CD4-positive, alpha-beta memory T cell (primary cell): ENCODE results near the gene MSANTD1. TPM values are rescaled to one million over a fixed set of nuclear protein-coding genes. Genes with fewer than 3 reads are reported as not detected.
A peak's percentile ranks its signal among the peaks of the same experiment; 100 is the strongest.

ENCODE experiments used
- CTCF ChIA-PET: fragments of 350-600 bp; sonication (Branson Sonifier 250); formaldehyde crosslinking; loops from one replicate; lab custom pipeline; 2021; ENCODE audit warnings: inconsistent platforms; ENCODE audit not compliant: partially characterized antibody; lab: Charles Lee
- POLR2A ChIA-PET: fragments of 350-600 bp; sonication (Branson Sonifier 250); formaldehyde crosslinking; loops from one replicate; lab custom pipeline; 2021; ENCODE audit not compliant: partially characterized antibody; lab: Charles Lee
- DNase-seq, 5 donors: peaks; one replicate each; pipeline versions ENCODE4 v3.0.0 to v3.0.0-alpha.2; 2020 to 2022; ENCODE audit warnings: mixed read lengths in 1 of 5
- H3K27ac ChIP-seq: one replicate; pipeline ENCODE4 v1.7.0; 2013; ENCODE audit warnings: low read depth, low read length
- H3K27me3 ChIP-seq: 2 replicates; pipeline ENCODE4 v1.7.0; 2013; ENCODE audit warnings: mild to moderate bottlenecking, low read length, moderate library complexity; ENCODE audit not compliant: insufficient read depth
- H3K36me3 ChIP-seq: 2 replicates; pipeline ENCODE4 v1.7.0; 2013; ENCODE audit warnings: mild to moderate bottlenecking, low read length, moderate library complexity; ENCODE audit not compliant: insufficient read depth
- H3K4me1 ChIP-seq: 2 replicates; pipeline ENCODE4 v1.7.0; 2013; ENCODE audit warnings: mild to moderate bottlenecking, low read length, moderate library complexity; ENCODE audit not compliant: insufficient read depth
- H3K4me3 ChIP-seq, 2 donors: one replicate each; pipeline ENCODE4 v1.7.0; 2013; ENCODE audit warnings: low read length in 2 of 2, mild to moderate bottlenecking in 1 of 2
- H3K9me3 ChIP-seq, 2 donors: one replicate each; pipeline ENCODE4 v1.7.0; 2013; ENCODE audit warnings: low read length in 2 of 2, control low read depth in 1 of 2; ENCODE audit not compliant: control insufficient read depth in 1 of 2
- H3K27ac Mint-ChIP-seq, 7 donors: one replicate each; pipeline ENCODE4 v1.8.0; 2020 to 2021; ENCODE audit warnings: mixed read lengths in 7 of 7, mild to moderate bottlenecking in 6 of 7, inconsistent platforms in 3 of 7, moderate library complexity in 3 of 7
- H3K27me3 Mint-ChIP-seq, 2 donors: one replicate each; pipeline ENCODE4 v1.8.0; 2020 to 2021; ENCODE audit warnings: mixed read lengths in 2 of 2
- H3K36me3 Mint-ChIP-seq, 2 donors: one replicate each; pipeline ENCODE4 v1.8.0; 2020 to 2021; ENCODE audit warnings: mixed read lengths in 2 of 2, inconsistent platforms in 1 of 2, mild to moderate bottlenecking in 1 of 2
- H3K4me1 Mint-ChIP-seq, 4 donors: one replicate each; pipeline ENCODE4 v1.8.0; 2020 to 2021; ENCODE audit warnings: mixed read lengths in 4 of 4, mild to moderate bottlenecking in 1 of 4
- H3K4me3 Mint-ChIP-seq, 8 donors: one replicate each; pipeline ENCODE4 v1.8.0; 2020 to 2021; ENCODE audit warnings: mixed read lengths in 8 of 8, mild to moderate bottlenecking in 7 of 8, moderate library complexity in 6 of 8, inconsistent platforms in 3 of 8
- H3K9me3 Mint-ChIP-seq, 8 donors: one replicate each; pipeline ENCODE4 v1.8.0; 2020 to 2021; ENCODE audit warnings: mixed read lengths in 8 of 8, mild to moderate bottlenecking in 5 of 8, inconsistent platforms in 3 of 8, moderate library complexity in 1 of 8
- intact Hi-C: fragments of 100-400 bp; cut with micrococcal nuclease; formaldehyde crosslinking; loops from one replicate; pipeline ENCODE4 v1.15.1; 2023
- polyA plus RNA-seq, 2 donors: library from polyadenylated mRNA; unstranded; fragments of 300-500 nt; fragmentation: Illumina TruSeq; gene quantifications; one replicate each; pipeline ENCODE4 v1.2.3, GENCODE V29; 2021
- total RNA-seq, 2 experiments: library from RNA; stranded (reverse); gene quantifications; one replicate each; pipeline ENCODE4 v1.2.3, GENCODE V29; 2021

Gene MSANTD1
- total and polyA plus RNA-seq, 4 experiments from 2014 or later = 0.08 to 2.2 (median 2.0) TPM; not detected in 1

DNA sequence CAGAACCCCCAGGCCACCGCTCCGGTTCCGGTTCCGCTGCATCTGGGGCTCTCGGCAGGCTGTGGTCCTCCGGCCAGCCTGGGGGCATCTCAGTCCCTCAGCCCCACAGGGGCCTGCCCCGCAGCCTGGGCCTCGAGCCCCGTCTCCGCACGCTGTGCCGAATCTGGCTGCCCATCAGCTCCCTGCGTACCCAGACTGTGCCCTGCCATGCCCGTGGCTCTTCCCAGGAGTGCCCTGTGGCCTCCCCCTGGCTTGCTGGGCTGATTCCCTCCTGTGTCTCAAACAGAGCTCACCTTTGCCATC lies 830 bp upstream of the MSANTD1 start:
- Mint-ChIP-seq H3K36me3 (no peaks in the 10 kb centered on the region), H3K4me3 (no peak overlapping the region), H3K9me3 (no peaks in the 10 kb centered on the region), H3K27me3 (no peaks in the 10 kb centered on the region), H3K27ac (no peak overlapping the region), H3K4me1 (peaks cover under 1 to 6% (median 4%) of the 10 kb centered on the region in 4 donors)
- Histone ChIP-seq H3K27me3 (no peaks in the 10 kb centered on the region), H3K4me3 (no peak overlapping the region), H3K9me3 (no peaks in the 10 kb centered on the region), H3K27ac (no peak overlapping the region), H3K36me3 (no peaks in the 10 kb centered on the region), H3K4me1 (peaks cover 2% of the 10 kb centered on the region)
- intact Hi-C loops = no loop called here
- POLR2A ChIA-PET = no interaction called here
- CTCF ChIA-PET = no interaction called here
- no peak for DNase-seq

DNA sequence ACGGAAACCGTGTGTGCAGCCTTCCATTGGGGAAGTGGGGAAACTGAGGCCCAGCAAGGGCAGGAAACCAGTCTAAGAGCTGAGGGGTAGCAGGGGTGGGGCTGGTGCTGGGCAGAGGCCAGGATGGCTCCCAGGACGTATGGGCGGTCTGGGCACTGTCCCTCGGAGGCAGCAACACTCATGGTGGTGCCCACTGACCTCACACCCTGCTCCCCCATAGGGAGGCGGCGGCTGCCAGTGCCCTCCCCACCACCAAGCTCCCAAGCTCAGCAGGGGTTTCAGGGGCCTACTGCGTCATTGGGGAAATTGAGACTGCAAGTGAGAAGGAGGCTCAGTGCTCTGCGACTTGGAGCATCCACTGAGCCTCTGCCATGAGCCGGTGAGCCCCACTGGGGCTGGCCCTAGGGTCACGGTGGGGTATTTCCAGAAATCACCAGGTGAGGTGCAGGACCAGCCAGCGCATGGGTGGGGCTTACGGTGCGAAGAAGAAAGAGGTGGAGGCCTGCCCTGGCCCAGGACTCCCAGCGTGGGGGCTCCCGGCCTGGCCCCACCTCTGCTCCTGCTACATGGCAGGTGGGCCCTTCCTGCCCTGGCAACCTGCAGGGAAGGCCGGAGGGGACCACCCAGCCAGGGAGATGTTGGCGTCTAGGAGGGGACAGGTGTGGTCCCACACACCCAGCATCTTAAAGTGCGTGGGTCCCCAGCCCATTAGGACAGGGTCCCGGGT lies 915 bp downstream of the MSANTD1 start:
- Mint-ChIP-seq H3K36me3 (no peaks in the 10 kb centered on the region), H3K27me3 (no peaks in the 10 kb centered on the region), H3K4me3 (no peak overlapping the region), H3K27ac (peak overlapping the region in 2 of 7 donors; percentile 46 to 60), H3K9me3 (no peaks in the 10 kb centered on the region), H3K4me1 (no peaks in the 10 kb centered on the region)
- H3K36me3 ChIP-seq = no peaks in the 10 kb centered on the region
- intact Hi-C loops = no loop called here
- no peak overlapping the region for H3K4me3 ChIP-seq
- no peak for DNase-seq
- H3K4me1 ChIP-seq = no peaks in the 10 kb centered on the region
- no peaks in the 10 kb centered on the region for H3K9me3 ChIP-seq
- ChIA-PET POLR2A (no interaction called here), CTCF (no interaction called here)
- H3K27me3 ChIP-seq = no peaks in the 10 kb centered on the region
- H3K27ac ChIP-seq = no peak overlapping the region

DNA sequence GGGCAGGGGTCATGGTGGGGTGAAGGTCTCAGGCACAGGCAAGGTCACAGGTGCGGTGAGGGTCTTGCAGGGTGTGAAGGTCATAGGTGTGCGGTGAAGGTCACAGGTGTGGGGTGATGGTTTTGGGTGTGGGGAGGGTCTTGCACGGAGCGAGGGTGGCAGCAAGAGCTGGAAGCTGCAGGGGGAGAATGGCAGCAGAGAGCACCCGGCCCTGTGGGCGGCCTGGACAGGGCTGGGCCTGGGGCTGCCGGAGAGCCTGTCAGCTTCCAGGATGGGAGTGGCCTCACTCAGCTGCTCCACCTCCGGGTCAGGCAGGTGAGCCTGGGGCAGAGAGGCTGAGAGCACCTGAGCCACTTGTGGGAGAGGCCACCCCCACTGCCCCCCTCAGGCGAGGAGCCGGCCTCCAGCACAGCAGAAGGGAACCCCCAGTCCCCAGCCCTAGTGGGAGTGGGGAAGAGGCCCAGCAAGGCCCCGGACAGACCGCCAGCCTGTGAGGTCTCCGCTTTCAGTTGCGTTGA lies 1.5 kb downstream of the MSANTD1 start:
- Histone ChIP-seq H3K9me3 (no peaks in the 10 kb centered on the region), H3K36me3 (no peaks in the 10 kb centered on the region), H3K4me3 (no peak overlapping the region), H3K27ac (no peak overlapping the region), H3K27me3 (no peaks in the 10 kb centered on the region), H3K4me1 (no peaks in the 10 kb centered on the region)
- Mint-ChIP-seq H3K27me3 (no peaks in the 10 kb centered on the region), H3K4me3 (no peak overlapping the region), H3K27ac (peak overlapping the region in 1 of 7 donors; percentile 46), H3K36me3 (no peaks in the 10 kb centered on the region), H3K9me3 (no peaks in the 10 kb centered on the region), H3K4me1 (no peaks in the 10 kb centered on the region)
- CTCF ChIA-PET = no interaction called here
- POLR2A ChIA-PET = no interaction called here
- no peak for DNase-seq
- intact Hi-C loops = no loop called here

DNA sequence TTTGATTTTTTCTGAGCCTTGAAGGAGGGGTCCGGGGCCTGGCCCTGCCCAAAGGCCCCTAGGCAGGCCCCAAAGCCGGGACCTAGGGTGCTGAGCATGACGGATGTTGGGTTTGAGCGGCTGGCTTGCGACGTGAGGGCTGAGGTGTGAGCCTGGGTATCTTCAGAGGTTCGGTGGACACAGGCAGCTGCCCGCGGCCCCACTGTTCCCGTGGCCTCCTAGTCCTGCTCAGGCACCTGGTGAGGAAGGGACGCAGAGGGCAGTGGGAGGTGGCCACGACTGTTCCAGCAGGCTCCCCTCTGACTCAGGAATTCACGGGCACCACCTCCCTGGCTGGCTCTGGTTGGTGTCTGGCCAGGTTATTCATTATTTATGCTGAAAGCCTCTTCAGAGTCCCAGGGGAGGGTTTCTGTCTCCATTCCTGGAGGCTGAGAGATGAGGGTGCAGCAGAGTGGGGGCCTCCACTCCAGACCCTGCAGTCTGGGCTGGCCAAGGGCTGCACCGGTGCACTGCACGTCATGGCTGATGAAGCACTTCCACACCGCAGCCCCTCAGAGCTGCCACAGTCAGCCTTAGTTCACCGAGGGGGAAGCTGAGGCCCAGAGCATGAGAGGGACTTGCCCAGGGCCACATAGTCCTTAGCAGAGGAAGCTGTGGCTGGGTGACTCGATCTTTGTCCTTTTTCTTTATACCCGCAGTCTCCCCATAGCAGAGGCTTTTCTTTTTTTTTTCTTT lies 2.2 kb downstream of the MSANTD1 start:
- H3K27me3 Mint-ChIP-seq = no peaks in the 10 kb centered on the region
- no peaks in the 10 kb centered on the region for H3K9me3 Mint-ChIP-seq
- peaks cover 0 to 2% of the 10 kb centered on the region in 2 donors for H3K36me3 Mint-ChIP-seq
- DNase-seq = no peak
- ChIA-PET POLR2A (no interaction called here), CTCF (no interaction called here)
- Histone ChIP-seq H3K36me3 (no peaks in the 10 kb centered on the region), H3K27ac (no peak overlapping the region), H3K27me3 (no peaks in the 10 kb centered on the region), H3K4me3 (no peak overlapping the region), H3K4me1 (no peaks in the 10 kb centered on the region), H3K9me3 (no peaks in the 10 kb centered on the region)
- intact Hi-C loops = no loop called here
- no peaks in the 10 kb centered on the region for H3K4me1 Mint-ChIP-seq
- H3K4me3 Mint-ChIP-seq = no peak overlapping the region
- no peak overlapping the region for H3K27ac Mint-ChIP-seq

DNA sequence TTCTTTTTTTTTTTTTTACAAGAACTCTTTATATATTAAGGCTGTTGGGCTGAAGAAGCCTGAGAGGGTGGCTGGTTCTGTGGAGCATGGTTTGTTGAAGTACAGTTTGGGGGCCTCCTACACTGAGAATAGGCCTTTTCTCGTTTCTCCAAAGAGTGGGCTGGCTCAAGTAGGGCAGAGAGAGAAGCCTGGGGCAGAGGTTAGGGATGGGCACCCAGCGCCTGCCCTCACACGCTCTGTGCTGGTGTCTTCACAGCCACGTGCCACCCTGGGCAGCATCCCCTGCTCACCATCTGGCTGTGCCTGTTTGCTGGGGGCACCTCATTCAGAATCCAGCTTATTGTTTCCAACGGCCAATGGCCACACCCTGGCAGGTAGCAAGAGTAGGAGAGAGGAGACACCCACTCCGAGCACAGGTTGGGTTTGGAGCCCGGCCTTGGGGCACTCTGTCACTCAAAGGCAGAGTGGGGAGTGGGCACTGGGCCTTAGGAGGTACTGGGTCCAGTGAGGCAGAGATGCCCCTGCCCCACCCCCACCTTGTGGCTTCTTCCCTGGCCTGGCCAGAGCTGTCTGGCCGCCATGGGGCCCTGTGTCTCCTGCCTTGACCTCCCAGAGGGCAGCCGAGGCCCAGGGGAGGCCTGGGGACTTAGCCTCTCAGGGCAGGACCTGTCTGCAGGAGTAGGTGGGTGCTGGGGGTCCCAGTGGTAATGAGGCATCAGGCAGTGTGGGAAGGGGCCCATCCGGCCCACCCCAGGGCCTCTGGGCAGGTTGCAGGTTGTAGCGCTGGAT lies 2.9 kb downstream of the MSANTD1 start:
- no peaks in the 10 kb centered on the region for H3K9me3 ChIP-seq
- Mint-ChIP-seq H3K4me3 (no peak overlapping the region), H3K4me1 (no peaks in the 10 kb centered on the region), H3K27me3 (no peaks in the 10 kb centered on the region), H3K27ac (no peak overlapping the region), H3K36me3 (peaks cover 0 to 8% of the 10 kb centered on the region in 2 donors), H3K9me3 (no peaks in the 10 kb centered on the region)
- no peaks in the 10 kb centered on the region for H3K36me3 ChIP-seq
- CTCF ChIA-PET = no interaction called here
- no peak overlapping the region for H3K27ac ChIP-seq
- H3K27me3 ChIP-seq = no peaks in the 10 kb centered on the region
- no peaks in the 10 kb centered on the region for H3K4me1 ChIP-seq
- POLR2A ChIA-PET = no interaction called here
- intact Hi-C loops = no loop called here
- H3K4me3 ChIP-seq = no peak overlapping the region
- no peak for DNase-seq

DNA sequence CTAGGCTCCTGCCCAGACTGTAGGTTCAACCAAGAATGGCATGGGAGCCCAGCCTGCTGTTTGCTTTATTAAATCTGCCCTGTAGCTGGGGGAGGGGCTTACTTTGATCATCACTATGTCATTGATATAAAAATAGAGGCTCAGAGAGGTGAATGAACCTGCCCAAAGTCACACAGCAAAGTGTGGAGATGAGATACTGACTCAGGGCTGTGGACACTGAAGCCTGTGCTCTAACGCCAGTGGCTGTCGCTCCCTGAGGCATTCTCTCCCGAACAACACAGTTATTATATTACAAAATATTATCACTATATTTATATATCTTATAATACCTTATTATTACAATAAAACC lies 3.5 kb downstream of the MSANTD1 start:
- Mint-ChIP-seq H3K27ac (no peak overlapping the region), H3K27me3 (no peaks in the 10 kb centered on the region), H3K4me1 (no peaks in the 10 kb centered on the region), H3K4me3 (no peak overlapping the region), H3K36me3 (peaks cover 0 to 8% of the 10 kb centered on the region in 2 donors), H3K9me3 (no peaks in the 10 kb centered on the region)
- Histone ChIP-seq H3K36me3 (no peaks in the 10 kb centered on the region), H3K27ac (no peak overlapping the region), H3K27me3 (no peaks in the 10 kb centered on the region), H3K4me3 (no peak overlapping the region), H3K4me1 (no peaks in the 10 kb centered on the region), H3K9me3 (no peaks in the 10 kb centered on the region)
- intact Hi-C loops = no loop called here
- no peak for DNase-seq
- CTCF ChIA-PET = no interaction called here
- POLR2A ChIA-PET = no interaction called here

DNA sequence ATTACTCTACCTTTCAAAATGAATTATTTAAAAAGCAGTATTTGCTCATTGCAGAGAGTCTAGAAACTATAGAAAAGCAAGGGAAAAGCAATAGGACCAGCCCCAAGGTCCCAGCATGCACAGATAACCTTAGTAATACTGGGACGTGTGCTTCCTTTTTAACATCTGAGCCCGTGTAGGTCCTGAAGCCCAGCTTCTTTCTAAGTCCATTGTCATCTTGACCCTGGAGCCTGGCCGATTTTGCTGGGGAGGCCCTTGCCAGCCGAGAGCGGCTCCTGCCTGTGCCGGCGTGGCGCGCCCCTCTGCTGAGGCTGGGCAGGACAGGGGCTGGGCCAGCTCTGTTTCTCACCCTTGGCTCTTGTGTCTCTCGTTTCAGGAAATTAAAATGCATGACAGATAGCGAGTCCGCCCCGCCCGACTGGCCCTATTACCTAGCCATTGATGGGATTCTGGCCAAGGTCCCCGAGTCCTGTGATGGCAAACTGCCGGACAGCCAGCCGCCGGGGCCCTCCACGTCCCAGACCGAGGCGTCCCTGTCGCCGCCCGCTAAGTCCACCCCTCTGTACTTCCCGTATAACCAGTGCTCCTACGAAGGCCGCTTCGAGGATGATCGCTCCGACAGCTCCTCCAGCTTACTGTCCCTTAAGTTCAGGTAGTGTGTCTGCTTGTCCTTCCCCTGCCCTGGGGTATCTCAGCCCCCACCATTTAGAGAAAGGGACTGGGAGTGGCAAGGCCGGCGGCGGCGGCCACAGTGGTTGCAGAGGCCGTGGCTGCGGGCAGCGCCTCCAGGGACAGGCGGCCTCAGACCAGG lies 4.1 kb downstream of the MSANTD1 start:
- CTCF ChIA-PET = no interaction called here
- peaks cover 0 to 8% of the 10 kb centered on the region in 2 donors for H3K36me3 Mint-ChIP-seq
- DNase-seq = no peak

More for the DNA sequence above, 4.1 kb downstream of the MSANTD1 start:
- intact Hi-C loops = no loop called here
- Mint-ChIP-seq H3K4me3 (no peak overlapping the region), H3K27ac (no peak overlapping the region), H3K9me3 (no peaks in the 10 kb centered on the region), H3K27me3 (no peaks in the 10 kb centered on the region), H3K4me1 (no peaks in the 10 kb centered on the region)
- H3K27ac ChIP-seq = no peak overlapping the region
- no peaks in the 10 kb centered on the region for H3K27me3 ChIP-seq
- H3K36me3 ChIP-seq = no peaks in the 10 kb centered on the region
- no peaks in the 10 kb centered on the region for H3K4me1 ChIP-seq
- POLR2A ChIA-PET = no interaction called here
- no peaks in the 10 kb centered on the region for H3K9me3 ChIP-seq
- H3K4me3 ChIP-seq = no peak overlapping the region
